Gastrocnemius medialis (tissue), 4 donors: Measurements from ENCODE around the gene SYT17.

Experiments
- POLR2A ChIP-seq, 2 donors: fragments of 450-650 bp; IDR thresholded peaks; one replicate each; pipeline ENCODE4 v1.6.1; 2017; ENCODE audit warnings: antibody characterized with exemption in 2 of 2, mild to moderate bottlenecking in 2 of 2, moderate library complexity in 2 of 2
- TF ChIP-seq, protein P1 (sequence below), 5 experiments: fragments of 450-650 bp in 3 of 5; fragments of 200-600 bp in 2 of 5; sonication (generic) in 2 of 5; IDR thresholded peaks in 4 of 5; conservative IDR thresholded peaks in 1 of 5; 1 replicate in 4 of 5; 2 replicates in 1 of 5; pipeline ENCODE4 v1.5.1; 2016 to 2019; ENCODE audit warnings: antibody characterized with exemption in 5 of 5, mild to moderate bottlenecking in 3 of 5, moderate library complexity in 3 of 5

DNA sequence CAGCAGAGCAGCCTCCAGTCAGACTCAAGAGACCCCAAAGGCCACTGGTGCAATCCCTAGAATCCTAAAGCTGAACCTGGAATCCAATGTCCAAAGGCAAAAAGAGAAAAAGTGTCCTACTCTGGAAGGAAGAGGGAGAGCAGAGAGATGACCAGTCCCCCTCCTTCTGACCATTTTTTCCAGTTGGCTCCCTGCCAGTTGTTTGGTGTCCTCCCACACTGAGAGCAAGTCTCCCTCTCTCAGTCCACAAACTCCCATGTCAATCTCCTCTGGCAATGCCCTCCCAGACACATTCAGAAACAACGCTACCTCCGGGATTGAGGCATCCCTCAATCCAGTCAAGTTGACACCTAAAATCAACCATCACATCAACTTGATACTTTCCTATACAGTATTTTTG is 113.2 kb downstream of the SYT17 start:
- TF ChIP-seq, protein P1, sequence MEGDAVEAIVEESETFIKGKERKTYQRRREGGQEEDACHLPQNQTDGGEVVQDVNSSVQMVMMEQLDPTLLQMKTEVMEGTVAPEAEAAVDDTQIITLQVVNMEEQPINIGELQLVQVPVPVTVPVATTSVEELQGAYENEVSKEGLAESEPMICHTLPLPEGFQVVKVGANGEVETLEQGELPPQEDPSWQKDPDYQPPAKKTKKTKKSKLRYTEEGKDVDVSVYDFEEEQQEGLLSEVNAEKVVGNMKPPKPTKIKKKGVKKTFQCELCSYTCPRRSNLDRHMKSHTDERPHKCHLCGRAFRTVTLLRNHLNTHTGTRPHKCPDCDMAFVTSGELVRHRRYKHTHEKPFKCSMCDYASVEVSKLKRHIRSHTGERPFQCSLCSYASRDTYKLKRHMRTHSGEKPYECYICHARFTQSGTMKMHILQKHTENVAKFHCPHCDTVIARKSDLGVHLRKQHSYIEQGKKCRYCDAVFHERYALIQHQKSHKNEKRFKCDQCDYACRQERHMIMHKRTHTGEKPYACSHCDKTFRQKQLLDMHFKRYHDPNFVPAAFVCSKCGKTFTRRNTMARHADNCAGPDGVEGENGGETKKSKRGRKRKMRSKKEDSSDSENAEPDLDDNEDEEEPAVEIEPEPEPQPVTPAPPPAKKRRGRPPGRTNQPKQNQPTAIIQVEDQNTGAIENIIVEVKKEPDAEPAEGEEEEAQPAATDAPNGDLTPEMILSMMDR (IDR thresholded peaks at IDR 0.05 in 4 of 5, conservative IDR thresholded peaks at IDR 0.05 in 1 of 5) = no peak
- TF ChIP-seq POLR2A (IDR thresholded peaks at IDR 0.05) = no peak
